A549 (cell line): ENCODE results near the gene DIP2C. TPM values are rescaled to one million over a fixed set of nuclear protein-coding genes. Genes with fewer than 3 reads are reported as not detected.

ENCODE experiments used
- ATAC-seq, 2 experiments: fragments of 200-7000 bp in 1 of 2; fragments of >200 bp in 1 of 2; cut with Nextera tagmentation in 1 of 2; cut with Tn5 transposase in 1 of 2; 3 replicates each; pipeline versions ENCODE4 v1.8.0 to v1.9.1; 2018 to 2020; ENCODE audit warnings: mild to moderate bottlenecking in 1 of 2, moderate library complexity in 1 of 2
- CTCF ChIA-PET: fragments of 300-600 bp; sonication (Branson Sonifier 250); formaldehyde crosslinking; extraction: SDS; loops from one replicate; lab custom pipeline; 2021; ENCODE audit warnings: antibody characterized with exemption, inconsistent platforms; lab: Yijun Ruan, JAX
- POLR2A ChIA-PET: fragments of 350-600 bp; formaldehyde crosslinking; extraction: SDS; loops from one replicate; lab custom pipeline; 2021; ENCODE audit warnings: antibody characterized with exemption, inconsistent platforms; lab: Yijun Ruan, JAX
- DNase-seq, 2 experiments: peaks; one replicate each; pipeline versions ENCODE4 v3.0.0 to v3.0.0-alpha.2; 2011 to 2016; ENCODE audit warnings: low read depth in 1 of 2, low spot score in 1 of 2
- FAIRE-seq: peaks from 2 replicates; lab custom pipeline; 2011; peaks lifted over from hg19 to GRCh38; lab: Jason Lieb, UNC
- H3K27ac ChIP-seq, 2 experiments: fragments of >200 bp; sonication (Bioruptor Twin); formaldehyde crosslinking; 3 replicates each; pipeline ENCODE4 v1.5.1; 2016 to 2017
- H3K4me1 ChIP-seq: fragments of >200 bp; sonication (Bioruptor Twin); formaldehyde crosslinking; 3 replicates; pipeline ENCODE4 v1.6.1; 2016
- H3K4me2 ChIP-seq: fragments of >200 bp; sonication (Bioruptor Twin); formaldehyde crosslinking; 3 replicates; pipeline ENCODE4 v1.6.1; 2016
- H3K4me3 ChIP-seq: fragments of >200 bp; sonication (Bioruptor Twin); formaldehyde crosslinking; 3 replicates; pipeline ENCODE4 v1.5.1; 2016
- H3K9me3 ChIP-seq: fragments of >200 bp; sonication (Bioruptor Twin); formaldehyde crosslinking; 3 replicates; pipeline ENCODE4 v1.6.1; 2016
- CBX8 ChIP-seq: fragments of 200-600 bp; sonication (generic); IDR thresholded peaks from 2 replicates; pipeline ENCODE4 v1.6.1; 2016
- CEBPB ChIP-seq, 2 experiments: fragments of >200 bp in 1 of 2; sonication (Bioruptor Twin) in 1 of 2; formaldehyde crosslinking in 1 of 2; IDR thresholded peaks; 2 replicates each; pipeline ENCODE4 v1.6.1; 2012 to 2016
- CTCF ChIP-seq: fragments of >200 bp; sonication (Bioruptor Twin); formaldehyde crosslinking; IDR thresholded peaks from 3 replicates; pipeline ENCODE4 v1.5.1; 2016
- E2F6 ChIP-seq: IDR thresholded peaks from 2 replicates; pipeline ENCODE4 v1.6.1; 2012; ENCODE audit warnings: low read depth, borderline replicate concordance
- EHMT2 ChIP-seq: fragments of 200-600 bp; sonication (generic); IDR thresholded peaks from 2 replicates; pipeline ENCODE4 v1.6.1; 2016; ENCODE audit warnings: antibody characterized with exemption, low read depth, mild to moderate bottlenecking, moderate library complexity
- ELK1 ChIP-seq: fragments of 150-350 bp; IDR thresholded peaks from 2 replicates; pipeline ENCODE4 v1.6.1; 2014; ENCODE audit warnings: low read depth, mild to moderate bottlenecking, low read length
- EP300 ChIP-seq, 2 experiments: fragments of >200 bp; sonication (Bioruptor Twin); formaldehyde crosslinking; IDR thresholded peaks; 2 replicates in 1 of 2; 3 replicates in 1 of 2; pipeline ENCODE4 v1.6.1; 2016 to 2017
- FOSL2 ChIP-seq, 2 experiments: fragments of 450-650 bp in 1 of 2; fragments of >200 bp in 1 of 2; sonication (Bioruptor Twin) in 1 of 2; formaldehyde crosslinking; IDR thresholded peaks; 2 replicates each; pipeline versions ENCODE4 v1.5.0 to v1.6.1; 2016 to 2020; ENCODE audit warnings: mild to moderate bottlenecking in 1 of 2, moderate library complexity in 1 of 2
- FOXS1 ChIP-seq: fragments of 250-450 bp; sonication (Bioruptor Pico); IDR thresholded peaks from 2 replicates; pipeline ENCODE4 v1.5.0; 2020; ENCODE audit warnings: mild to moderate bottlenecking, moderate library complexity
- HDAC2 ChIP-seq: fragments of 200-600 bp; sonication (generic); IDR thresholded peaks from 2 replicates; pipeline ENCODE4 v1.6.1; 2016
- HES2 ChIP-seq: fragments of >200 bp; sonication (Bioruptor Twin); formaldehyde crosslinking; IDR thresholded peaks from 2 replicates; pipeline ENCODE4 v1.6.1; 2016
- HOXA7 ChIP-seq: fragments of 250-450 bp; sonication (Bioruptor Pico); IDR thresholded peaks from 2 replicates; pipeline ENCODE4 v1.5.0; 2020; ENCODE audit warnings: mild to moderate bottlenecking, moderate library complexity
- JUN ChIP-seq, 2 experiments: fragments of >200 bp; sonication (Bioruptor Twin); formaldehyde crosslinking; IDR thresholded peaks; 2 replicates in 1 of 2; 3 replicates in 1 of 2; pipeline ENCODE4 v1.6.1; 2016 to 2017
- JUNB ChIP-seq: fragments of >200 bp; sonication (Bioruptor Twin); formaldehyde crosslinking; IDR thresholded peaks from 2 replicates; pipeline ENCODE4 v1.6.1; 2016
- KDM1A ChIP-seq: fragments of 200-600 bp; sonication (generic); IDR thresholded peaks from 2 replicates; pipeline ENCODE4 v1.6.1; 2016; ENCODE audit warnings: low read depth, mild to moderate bottlenecking
- KDM5A ChIP-seq: fragments of 200-600 bp; sonication (generic); IDR thresholded peaks from 2 replicates; pipeline ENCODE4 v1.6.1; 2016; ENCODE audit warnings: antibody characterized with exemption, mild to moderate bottlenecking
- MAFK ChIP-seq: fragments of 450-650 bp; IDR thresholded peaks from 2 replicates; pipeline ENCODE4 v1.6.1; 2014; ENCODE audit not compliant: partially characterized antibody
- MAX ChIP-seq: IDR thresholded peaks from 2 replicates; pipeline ENCODE4 v1.6.1; 2012
- NPAS2 ChIP-seq: fragments of 250-450 bp; sonication (Bioruptor Pico); IDR thresholded peaks from 2 replicates; pipeline ENCODE4 v1.8.0; 2022; ENCODE audit warnings: mild to moderate bottlenecking, moderate library complexity, borderline replicate concordance
- NR3C1 ChIP-seq: fragments of >200 bp; sonication (Bioruptor Twin); formaldehyde crosslinking; IDR thresholded peaks from 3 replicates; pipeline ENCODE4 v1.6.1; 2017
- POLR2AphosphoS2 ChIP-seq: conservative IDR thresholded peaks from 2 replicates; pipeline ENCODE4 v1.6.1; 2012; ENCODE audit warnings: low read length, improper control_type of control experiment, inconsistent platforms
- RARB ChIP-seq: fragments of 250-450 bp; sonication (Bioruptor Pico); IDR thresholded peaks from 2 replicates; pipeline ENCODE4 v1.8.0; 2021; ENCODE audit warnings: mild to moderate bottlenecking, moderate library complexity
- TP53 ChIP-seq: fragments of 250-450 bp; sonication (Bioruptor Pico); IDR thresholded peaks from 2 replicates; pipeline ENCODE4 v1.5.0; 2021; ENCODE audit warnings: mild to moderate bottlenecking, moderate library complexity
- WGBS: methylation state at CpG from one replicate; pipeline ENCODE4 v1.1.6; 2017; ENCODE audit errors: missing lambda C conversion rate; 5-methylcytosine and 5-hydroxymethylcytosine counted together
- polyA plus RNA-seq, 4 experiments: library from polyadenylated mRNA; depleted of rRNA in 3 of 4; stranded (reverse); fragments of >200 nt; fragmentation: RNase III in 1 of 4; extraction: RNeasy Plus Mini Kit Qiagen cat#74134 plus additional on column Dnase treatment in 1 of 4; gene quantifications; 2 replicates in 3 of 4; 3 replicates in 1 of 4; pipeline ENCODE4 v1.2.3, GENCODE V29; 2011 to 2017

DIP2C gene
- polyA plus RNA-seq, 2 of the 4 experiments (the other 2 are of a cell fraction) = 3.7 to 5.0 TPM

- no peak for DNase-seq
- 93% methylated on average over 9 of the region's 13 CpGs for WGBS
- ChIA-PET POLR2A (no interaction called here), CTCF (interaction anchor here (0.9 to 1.6 kb wide), 2 partner anchors 14 to 23 kb away, joined by 3 read pairs; no protein-coding TSS in a partner anchor)
- peak overlapping the region; percentile 76 to 81; a peak in 5 of 6 replicates for H3K27ac ChIP-seq
- TF ChIP-seq CTCF (no peak), JUN (IDR thresholded peaks at IDR 0.05) (no peak), RARB (CRISPR knock-in tag) (no peak), HES2 (no peak), CBX8 (no peak), KDM1A (no peak), KDM5A (no peak), HOXA7 (CRISPR knock-in tag) (no peak), FOXS1 (CRISPR knock-in tag) (no peak), MAX (no peak), EP300 (IDR thresholded peaks at IDR 0.05) (no peak)
- TF ChIP-seq, all 56 proteins: peak for 0
- no peak; a peak in 1 of 6 replicates for ATAC-seq
- no peak for FAIRE-seq
- no peak overlapping the region for H3K4me3 ChIP-seq
- H3K4me1 ChIP-seq = peaks cover 49% of the 10 kb centered on the region
- H3K9me3 ChIP-seq = peaks cover 6% of the 10 kb centered on the region; the same call in 1 of the 3 replicates
- peak overlapping the region; percentile 31; the same call in 2 of the 3 replicates for H3K4me2 ChIP-seq
Observed at GRCh38 chr10:371515-371914, 318.0 kb downstream of the DIP2C start.

GRCh38 chr10:370449-370825 is 319.0 kb downstream of the DIP2C start:
- no peak for ATAC-seq
- H3K27ac ChIP-seq = peak overlapping the region; percentile 65 to 76; a peak in 5 of 6 replicates
- no peak for DNase-seq

More at GRCh38 chr10:370449-370825, 319.0 kb downstream of the DIP2C start:
- Histone ChIP-seq H3K9me3 (peaks cover 6% of the 10 kb centered on the region; the same call in 1 of the 3 replicates), H3K4me1 (peaks cover 49% of the 10 kb centered on the region), H3K4me3 (no peak overlapping the region), H3K4me2 (peak overlapping the region; percentile 31)
- TF ChIP-seq JUNB (no peak), POLR2AphosphoS2 (no peak), HDAC2 (no peak), E2F6 (no peak), FOSL2 (IDR thresholded peaks at IDR 0.05) (no peak), FOSL2 (CRISPR knock-in tag; IDR thresholded peaks at IDR 0.05) (no peak), EHMT2 (no peak), MAFK (no peak), CEBPB (IDR thresholded peaks at IDR 0.05) (no peak), KDM1A (no peak), TP53 (no peak), HOXA7 (CRISPR knock-in tag) (no peak), NR3C1 (no peak), JUN (IDR thresholded peaks at IDR 0.05) (no peak), NPAS2 (CRISPR knock-in tag) (no peak), ELK1 (no peak)
- ChIA-PET POLR2A (interaction anchor here (1.0 kb wide), 1 partner anchor 32 kb away, joined by 3 read pairs; no protein-coding TSS in a partner anchor), CTCF (interaction anchor here (0.9 to 1.1 kb wide), 2 partner anchors 22 to 41 kb away, joined by 3 read pairs; no protein-coding TSS in a partner anchor)
- FAIRE-seq = no peak
- 44% methylated on average over 6 of the region's 6 CpGs for WGBS
